Left ventricle myocardium inferior (tissue), 1 donor: ENCODE measurements around the gene TIGD1. TPM values are rescaled to one million over a fixed set of nuclear protein-coding genes. Genes with fewer than 3 reads are reported as not detected.

Source experiments
- DNase-seq: peaks from one replicate; pipeline ENCODE4 v3.0.0-alpha.2; 2020
- H3K27ac ChIP-seq: fragments of 200-600 bp; replicated peaks from 2 replicates; pipeline ENCODE4 v1.8.0; 2021
- H3K27me3 ChIP-seq: fragments of 200-600 bp; 2 replicates; pipeline ENCODE4 v1.8.0; 2021; ENCODE audit warnings: low read depth
- H3K36me3 ChIP-seq: fragments of 200-600 bp; 2 replicates; pipeline ENCODE4 v1.8.0; 2021
- H3K4me1 ChIP-seq: fragments of 200-600 bp; 2 replicates; pipeline ENCODE4 v1.8.0; 2021
- H3K4me3 ChIP-seq: fragments of 200-600 bp; 2 replicates; pipeline ENCODE4 v1.8.0; 2021; ENCODE audit warnings: mild to moderate bottlenecking, moderate library complexity
- H3K9me3 ChIP-seq: fragments of 200-600 bp; replicated peaks from 2 replicates; pipeline ENCODE4 v1.8.0; 2021
- intact Hi-C: fragments of 100-400 bp; cut with micrococcal nuclease; formaldehyde crosslinking; loops from one replicate; pipeline ENCODE4 v1.11.0; 2022
- total RNA-seq: library from RNA; stranded (reverse); fragmentation: NEBNext Ultra II Directional; extraction: Animal tissue kit (Norgen Biotek cat#: 25700); gene quantifications from one replicate; pipeline ENCODE4 v1.2.1, GENCODE V29; 2021
- TF ChIP-seq, protein P1 (sequence below): fragments of 200-600 bp; IDR thresholded peaks from 2 replicates; pipeline ENCODE4 v1.8.0; 2021; ENCODE audit warnings: antibody characterized with exemption, mild to moderate bottlenecking, borderline replicate concordance
- donor health status: DM: no; HTN: yes; CAD: no; lungs with severe emphysema.

Gene TIGD1
- total RNA-seq, 1 donor from 2014 or later: 2.4 TPM

DNA sequence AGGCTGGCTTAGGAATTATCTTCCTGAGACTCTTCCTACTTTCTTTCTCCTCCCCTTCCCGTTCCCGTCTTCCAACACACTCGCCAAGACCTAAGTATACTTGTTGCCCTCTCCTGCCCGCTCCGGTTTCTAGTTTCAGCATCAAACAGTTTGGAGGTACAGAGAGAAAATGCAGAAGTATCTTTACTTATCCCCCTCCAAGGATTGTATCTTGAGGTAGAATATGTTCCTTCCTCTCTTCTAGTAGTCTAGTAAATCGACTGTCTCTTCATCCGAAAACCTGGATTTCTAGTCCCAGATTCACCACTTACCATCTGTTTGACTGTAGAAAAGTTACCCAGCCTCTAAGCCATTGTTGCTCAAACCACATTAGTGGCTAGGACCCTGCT, 887 bp upstream of the TIGD1 start:
- peaks cover 15% of the 10 kb centered on the region for H3K9me3 ChIP-seq

DNA sequence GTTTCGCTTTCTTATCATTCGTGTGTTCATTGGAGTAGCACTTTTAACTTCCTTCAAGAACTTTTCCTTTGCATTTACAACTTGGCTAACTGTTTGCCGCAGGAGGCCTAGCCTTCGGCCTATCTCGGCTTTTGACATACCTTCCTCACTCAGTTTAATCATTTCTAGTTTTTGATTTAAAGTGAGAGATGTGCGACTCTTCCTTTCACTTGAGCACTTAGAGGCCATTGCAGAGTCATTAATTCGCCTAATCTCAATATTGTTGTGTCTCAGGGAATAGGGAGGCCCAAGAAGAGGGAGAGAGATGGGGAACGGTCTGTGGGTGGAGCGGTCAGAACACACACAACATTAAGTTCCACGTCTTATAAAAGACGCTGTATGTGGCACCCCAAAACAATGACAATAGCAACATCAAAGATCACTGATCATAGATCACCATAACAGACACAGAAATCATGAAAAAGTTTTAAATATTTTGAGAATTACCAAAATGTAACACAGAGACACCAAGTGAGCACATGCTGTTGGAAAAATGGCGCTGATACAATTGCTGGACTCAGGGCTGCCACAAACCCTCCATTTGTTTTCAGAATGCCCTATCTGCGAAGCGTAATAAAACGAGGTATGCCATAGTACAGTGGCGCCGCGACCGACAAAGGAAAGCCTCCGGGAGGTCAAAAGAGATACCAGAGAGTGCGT, 553 bp downstream of the TIGD1 start:
- DNase-seq: no peak
- Histone ChIP-seq H3K4me3 (peak overlapping the region; percentile 81), H3K4me1 (peaks cover 64% of the 10 kb centered on the region), H3K36me3 (peaks cover 17% of the 10 kb centered on the region), H3K9me3 (peaks cover 15% of the 10 kb centered on the region), H3K27ac (peak overlapping the region; percentile 95), H3K27me3 (no peaks in the 10 kb centered on the region)
- intact Hi-C loops: no loop called here
- TF ChIP-seq, protein P1, sequence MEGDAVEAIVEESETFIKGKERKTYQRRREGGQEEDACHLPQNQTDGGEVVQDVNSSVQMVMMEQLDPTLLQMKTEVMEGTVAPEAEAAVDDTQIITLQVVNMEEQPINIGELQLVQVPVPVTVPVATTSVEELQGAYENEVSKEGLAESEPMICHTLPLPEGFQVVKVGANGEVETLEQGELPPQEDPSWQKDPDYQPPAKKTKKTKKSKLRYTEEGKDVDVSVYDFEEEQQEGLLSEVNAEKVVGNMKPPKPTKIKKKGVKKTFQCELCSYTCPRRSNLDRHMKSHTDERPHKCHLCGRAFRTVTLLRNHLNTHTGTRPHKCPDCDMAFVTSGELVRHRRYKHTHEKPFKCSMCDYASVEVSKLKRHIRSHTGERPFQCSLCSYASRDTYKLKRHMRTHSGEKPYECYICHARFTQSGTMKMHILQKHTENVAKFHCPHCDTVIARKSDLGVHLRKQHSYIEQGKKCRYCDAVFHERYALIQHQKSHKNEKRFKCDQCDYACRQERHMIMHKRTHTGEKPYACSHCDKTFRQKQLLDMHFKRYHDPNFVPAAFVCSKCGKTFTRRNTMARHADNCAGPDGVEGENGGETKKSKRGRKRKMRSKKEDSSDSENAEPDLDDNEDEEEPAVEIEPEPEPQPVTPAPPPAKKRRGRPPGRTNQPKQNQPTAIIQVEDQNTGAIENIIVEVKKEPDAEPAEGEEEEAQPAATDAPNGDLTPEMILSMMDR: no peak

More for the DNA sequence above, 887 bp upstream of the TIGD1 start:
- intact Hi-C loops: no loop called here
- Histone ChIP-seq H3K36me3 (peaks cover 17% of the 10 kb centered on the region), H3K4me3 (peak overlapping the region; percentile 81), H3K27ac (peak overlapping the region; percentile 95), H3K27me3 (no peaks in the 10 kb centered on the region), H3K4me1 (peaks cover 57% of the 10 kb centered on the region)
- DNase-seq: no peak
- TF ChIP-seq, protein P1: no peak

DNA sequence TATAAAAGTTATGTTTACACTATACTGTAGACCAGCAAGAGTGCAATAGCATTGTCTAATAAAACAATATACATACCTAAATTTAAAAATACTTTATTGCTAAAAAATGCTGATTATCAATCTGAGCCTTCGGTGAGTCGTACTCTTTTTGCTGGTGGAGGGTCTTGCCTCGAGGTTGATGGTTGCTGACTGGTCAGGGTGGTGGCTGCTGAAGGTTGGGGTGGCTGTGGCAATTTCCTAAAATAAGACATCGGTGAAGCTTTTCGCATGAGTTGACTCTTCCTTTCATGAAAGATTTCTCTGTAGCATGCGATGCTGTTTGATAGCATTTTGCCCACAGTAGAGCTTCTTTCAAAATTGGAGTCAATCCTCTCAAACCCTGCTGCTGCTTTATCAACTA, 2.4 kb downstream of the TIGD1 start:
- H3K4me3 ChIP-seq: no peak overlapping the region
- no peaks in the 10 kb centered on the region for H3K27me3 ChIP-seq
- intact Hi-C loops: no loop called here
- peaks cover 46% of the 10 kb centered on the region for H3K4me1 ChIP-seq
- H3K27ac ChIP-seq: no peak overlapping the region
- no peak for DNase-seq
- H3K36me3 ChIP-seq: peaks cover 13% of the 10 kb centered on the region
- peaks cover 15% of the 10 kb centered on the region for H3K9me3 ChIP-seq
- TF ChIP-seq, protein P1: no peak

DNA sequence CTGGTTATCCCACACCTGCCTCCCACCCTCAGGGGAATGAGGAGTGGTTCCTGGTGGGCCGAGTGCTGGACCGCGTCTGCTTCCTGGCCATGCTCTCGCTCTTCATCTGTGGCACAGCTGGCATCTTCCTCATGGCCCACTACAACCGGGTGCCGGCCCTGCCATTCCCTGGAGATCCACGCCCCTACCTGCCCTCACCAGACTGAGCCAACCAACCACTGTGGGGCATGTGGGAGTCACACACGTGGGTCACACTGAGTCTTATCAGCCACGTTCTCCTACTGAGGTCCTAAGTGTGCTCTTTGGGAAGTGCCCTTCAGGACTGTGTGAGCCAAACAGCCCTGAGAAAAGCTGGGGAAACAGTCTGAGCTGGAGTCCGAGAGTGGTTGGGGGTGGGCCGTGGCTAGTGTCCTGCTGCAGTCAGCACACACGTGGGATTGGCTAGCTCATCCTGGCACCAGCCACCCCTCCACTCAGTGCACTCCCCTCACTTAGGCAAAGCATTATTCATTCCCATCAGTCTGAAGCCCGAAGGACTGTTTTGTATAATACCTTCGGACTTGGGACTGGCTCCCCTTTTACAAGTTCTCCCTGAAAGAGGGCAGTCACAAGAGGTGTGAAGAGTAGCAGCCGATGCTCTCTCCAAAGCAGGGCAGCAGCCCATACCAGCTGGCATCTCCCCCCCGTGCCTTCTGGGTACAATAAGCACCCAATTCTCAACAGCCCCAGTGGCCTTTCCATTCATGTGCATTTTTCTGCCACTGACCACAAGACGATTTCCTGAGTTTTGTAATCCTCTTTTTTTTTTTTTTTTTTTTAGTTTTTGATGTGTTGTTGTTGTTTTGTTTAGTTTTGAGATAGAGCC, 4.6 kb downstream of the TIGD1 start:
- Histone ChIP-seq H3K27me3 (no peaks in the 10 kb centered on the region), H3K36me3 (peaks cover 5% of the 10 kb centered on the region), H3K9me3 (peaks cover 15% of the 10 kb centered on the region), H3K27ac (no peak overlapping the region), H3K4me3 (no peak overlapping the region), H3K4me1 (peaks cover 24% of the 10 kb centered on the region)
- intact Hi-C loops: no loop called here
- TF ChIP-seq, protein P1: no peak
- DNase-seq: no peak

DNA sequence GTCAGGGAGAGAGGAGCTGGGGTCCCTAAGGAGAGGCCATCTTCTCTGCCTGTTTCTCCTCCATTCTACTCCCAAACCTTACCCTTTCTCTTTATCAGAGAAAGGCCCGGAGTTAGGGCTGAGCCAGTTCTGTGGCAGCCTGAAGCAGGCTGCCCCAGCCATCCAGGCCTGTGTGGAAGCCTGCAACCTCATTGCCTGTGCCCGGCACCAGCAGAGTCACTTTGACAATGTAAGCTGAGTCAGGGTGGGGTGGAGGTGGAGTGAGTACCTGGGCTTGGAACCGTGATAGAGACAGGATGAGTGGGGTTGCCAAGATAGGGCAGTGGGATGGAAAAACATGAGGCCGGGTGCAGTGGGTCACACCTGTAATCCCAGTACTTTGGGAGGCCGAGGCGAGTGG, 5.7 kb downstream of the TIGD1 start:
- no peak overlapping the region for H3K27ac ChIP-seq
- H3K4me3 ChIP-seq: no peak overlapping the region

More for the DNA sequence above, 5.7 kb downstream of the TIGD1 start:
- Histone ChIP-seq H3K27me3 (peaks cover 8% of the 10 kb centered on the region), H3K36me3 (peaks cover 5% of the 10 kb centered on the region), H3K4me1 (peaks cover 14% of the 10 kb centered on the region), H3K9me3 (peaks cover 15% of the 10 kb centered on the region)
- TF ChIP-seq, protein P1: no peak
- DNase-seq: no peak
- intact Hi-C loops: no loop called here
